ENCODE data around the gene SLC48A1.
A peak's percentile ranks its signal among the peaks of the same experiment; 100 is the strongest.
"Not testable (repeated sequence)": the region's sequence is repeated elsewhere in the genome, so short reads cannot be mapped to it uniquely, and the experiment has no call there.

The SLC48A1 gene

GRCh38 chr12:47813511-47814196, 40.6 kb downstream of the SLC48A1 start:
- no peak for DNase-seq

GRCh38 chr12:47814539-47815170, 41.6 kb downstream of the SLC48A1 start:
- no peak for DNase-seq

GRCh38 chr12:47815447-47815846, 42.4 kb downstream of the SLC48A1 start:
- DNase-seq: not testable (repeated sequence)

- DNase-seq: no peak
These were observed 43.6 kb downstream of the SLC48A1 start for GRCh38 chr12:47816403-47817271.

GRCh38 chr12:47817272-47818006, 44.4 kb downstream of the SLC48A1 start:
- DNase-seq: no peak

- no peak for DNase-seq
These were observed 45.0 kb downstream of the SLC48A1 start for GRCh38 chr12:47818007-47818376.

- DNase-seq: peak; percentile 44
These were observed 45.6 kb downstream of the SLC48A1 start for GRCh38 chr12:47818467-47819137.

- peak; percentile 46 for DNase-seq
These were observed 46.3 kb downstream of the SLC48A1 start for GRCh38 chr12:47819138-47819895.

GRCh38 chr12:47819896-47820630, 47.0 kb downstream of the SLC48A1 start, which contains the start of gene HDAC7:
Gene HDAC7 (minus strand): TSS chr12:47819903. CDS start chr12:47819785, 118 bp downstream.
- peak; percentile 79 for DNase-seq

GRCh38 chr12:47820631-47821345, 47.8 kb downstream of the SLC48A1 start:
- peak; percentile 13 for DNase-seq

GRCh38 chr12:47821346-47821706, 48.3 kb downstream of the SLC48A1 start:
- DNase-seq: peak; percentile 6

- DNase-seq: no peak
These were observed 49.4 kb downstream of the SLC48A1 start for GRCh38 chr12:47822401-47822800.

- no peak for DNase-seq
These were observed 49.8 kb downstream of the SLC48A1 start for GRCh38 chr12:47822863-47823262.

GRCh38 chr12:47823422-47824086, 50.5 kb downstream of the SLC48A1 start:
- DNase-seq: no peak

GRCh38 chr12:47824198-47824597, 51.2 kb downstream of the SLC48A1 start:
- DNase-seq: no peak

- DNase-seq: no peak
These were observed 51.6 kb downstream of the SLC48A1 start for GRCh38 chr12:47824635-47825034.

GRCh38 chr12:47825173-47825639, 52.2 kb downstream of the SLC48A1 start:
- DNase-seq: no peak

- no peak for DNase-seq
These were observed 55.3 kb downstream of the SLC48A1 start for GRCh38 chr12:47828008-47828975.

Data from activated naive CD4-positive, alpha-beta T cell treated with anti-CD3 and anti-CD28 coated beads, Interleukin-2, amount 50 U/mL, for 16 hours (primary cell).